A549 (cell line): ENCODE data around the gene GNAO1. TPM values are rescaled to one million over a fixed set of nuclear protein-coding genes. Genes with fewer than 3 reads are reported as not detected.

Source experiments
- ATAC-seq, 2 experiments: fragments of 200-7000 bp in 1 of 2; fragments of >200 bp in 1 of 2; cut with Nextera tagmentation in 1 of 2; cut with Tn5 transposase in 1 of 2; 3 replicates each; pipeline versions ENCODE4 v1.8.0 to v1.9.1; 2018 to 2020; ENCODE audit warnings: mild to moderate bottlenecking in 1 of 2, moderate library complexity in 1 of 2
- CTCF ChIA-PET: fragments of 300-600 bp; sonication (Branson Sonifier 250); formaldehyde crosslinking; extraction: SDS; loops from one replicate; lab custom pipeline; 2021; ENCODE audit warnings: antibody characterized with exemption, inconsistent platforms; lab: Yijun Ruan, JAX
- POLR2A ChIA-PET: fragments of 350-600 bp; formaldehyde crosslinking; extraction: SDS; loops from one replicate; lab custom pipeline; 2021; ENCODE audit warnings: antibody characterized with exemption, inconsistent platforms; lab: Yijun Ruan, JAX
- DNase-seq, 2 experiments: peaks; one replicate each; pipeline versions ENCODE4 v3.0.0 to v3.0.0-alpha.2; 2011 to 2016; ENCODE audit warnings: low read depth in 1 of 2, low spot score in 1 of 2
- FAIRE-seq: peaks from 2 replicates; lab custom pipeline; 2011; peaks lifted over from hg19 to GRCh38; lab: Jason Lieb, UNC
- H3K27ac ChIP-seq, 2 experiments: fragments of >200 bp; sonication (Bioruptor Twin); formaldehyde crosslinking; 3 replicates each; pipeline ENCODE4 v1.5.1; 2016 to 2017
- H3K4me1 ChIP-seq: fragments of >200 bp; sonication (Bioruptor Twin); formaldehyde crosslinking; 3 replicates; pipeline ENCODE4 v1.6.1; 2016
- H3K4me2 ChIP-seq: fragments of >200 bp; sonication (Bioruptor Twin); formaldehyde crosslinking; 3 replicates; pipeline ENCODE4 v1.6.1; 2016
- H3K4me3 ChIP-seq: fragments of >200 bp; sonication (Bioruptor Twin); formaldehyde crosslinking; 3 replicates; pipeline ENCODE4 v1.5.1; 2016
- H3K9me3 ChIP-seq: fragments of >200 bp; sonication (Bioruptor Twin); formaldehyde crosslinking; 3 replicates; pipeline ENCODE4 v1.6.1; 2016
- BHLHE40 ChIP-seq: IDR thresholded peaks from 2 replicates; pipeline ENCODE4 v1.6.1; 2012; ENCODE audit warnings: low read depth, low read length, inconsistent platforms
- EHF ChIP-seq: fragments of 250-450 bp; sonication (Bioruptor Pico); IDR thresholded peaks from 2 replicates; pipeline ENCODE4 v1.5.0; 2020; ENCODE audit warnings: mild to moderate bottlenecking
- FOXS1 ChIP-seq: fragments of 250-450 bp; sonication (Bioruptor Pico); IDR thresholded peaks from 2 replicates; pipeline ENCODE4 v1.5.0; 2020; ENCODE audit warnings: mild to moderate bottlenecking, moderate library complexity
- HDAC2 ChIP-seq: fragments of 200-600 bp; sonication (generic); IDR thresholded peaks from 2 replicates; pipeline ENCODE4 v1.6.1; 2016
- HEYL ChIP-seq: fragments of 250-450 bp; sonication (Bioruptor Pico); IDR thresholded peaks from 2 replicates; pipeline ENCODE4 v1.8.0; 2021; ENCODE audit warnings: mild to moderate bottlenecking, moderate library complexity
- HOXB13 ChIP-seq: fragments of 250-450 bp; sonication (Bioruptor Pico); IDR thresholded peaks from 2 replicates; pipeline ENCODE4 v1.5.0; 2020; ENCODE audit warnings: low read depth, mild to moderate bottlenecking, moderate library complexity
- HOXB5 ChIP-seq: fragments of 250-450 bp; sonication (Bioruptor Pico); IDR thresholded peaks from 2 replicates; pipeline ENCODE4 v1.5.0; 2020; ENCODE audit warnings: mild to moderate bottlenecking, moderate library complexity
- JUN ChIP-seq, 2 experiments: fragments of >200 bp; sonication (Bioruptor Twin); formaldehyde crosslinking; IDR thresholded peaks; 2 replicates in 1 of 2; 3 replicates in 1 of 2; pipeline ENCODE4 v1.6.1; 2016 to 2017
- KDM5A ChIP-seq: fragments of 200-600 bp; sonication (generic); IDR thresholded peaks from 2 replicates; pipeline ENCODE4 v1.6.1; 2016; ENCODE audit warnings: antibody characterized with exemption, mild to moderate bottlenecking
- MYC ChIP-seq: IDR thresholded peaks from 2 replicates; pipeline ENCODE4 v1.6.1; 2012; ENCODE audit warnings: mild to moderate bottlenecking, inconsistent platforms, low read length, improper control_type of control experiment, borderline replicate concordance
- NFE2L2 ChIP-seq: fragments of 150-350 bp; conservative IDR thresholded peaks from 2 replicates; pipeline ENCODE4 v1.6.1; 2014; ENCODE audit warnings: low read length
- RARB ChIP-seq: fragments of 250-450 bp; sonication (Bioruptor Pico); IDR thresholded peaks from 2 replicates; pipeline ENCODE4 v1.8.0; 2021; ENCODE audit warnings: mild to moderate bottlenecking, moderate library complexity
- RCOR1 ChIP-seq: fragments of 150-350 bp; IDR thresholded peaks from 2 replicates; pipeline ENCODE4 v1.6.1; 2014; ENCODE audit warnings: antibody characterized with exemption, low read length, low read depth
- RNF2 ChIP-seq: fragments of 200-600 bp; sonication (generic); IDR thresholded peaks from 2 replicates; pipeline ENCODE4 v1.6.1; 2016; ENCODE audit warnings: low read depth, mild to moderate bottlenecking, antibody characterized with exemption, moderate library complexity, borderline replicate concordance
- SMC3 ChIP-seq: fragments of >200 bp; sonication (Bioruptor Twin); formaldehyde crosslinking; IDR thresholded peaks from 3 replicates; pipeline ENCODE4 v1.6.1; 2018; ENCODE audit warnings: inconsistent platforms
- TP53 ChIP-seq: fragments of 250-450 bp; sonication (Bioruptor Pico); IDR thresholded peaks from 2 replicates; pipeline ENCODE4 v1.5.0; 2021; ENCODE audit warnings: mild to moderate bottlenecking, moderate library complexity
- ZC3H11A ChIP-seq: fragments of 450-650 bp; IDR thresholded peaks from 2 replicates; pipeline ENCODE4 v1.6.1; 2014; ENCODE audit warnings: antibody characterized with exemption, mild to moderate bottlenecking
- ZFP36 ChIP-seq: fragments of 450-650 bp; IDR thresholded peaks from 2 replicates; pipeline ENCODE4 v1.6.1; 2014; ENCODE audit warnings: borderline replicate concordance; ENCODE audit not compliant: partially characterized antibody
- ZSCAN20 ChIP-seq: fragments of 250-450 bp; sonication (Bioruptor Pico); IDR thresholded peaks from 2 replicates; pipeline ENCODE4 v1.8.0; 2022; ENCODE audit warnings: mild to moderate bottlenecking, moderate library complexity
- WGBS: methylation state at CpG from one replicate; pipeline ENCODE4 v1.1.6; 2017; ENCODE audit errors: missing lambda C conversion rate; 5-methylcytosine and 5-hydroxymethylcytosine counted together
- polyA plus RNA-seq, 4 experiments: library from polyadenylated mRNA; depleted of rRNA in 3 of 4; stranded (reverse); fragments of >200 nt; fragmentation: RNase III in 1 of 4; extraction: RNeasy Plus Mini Kit Qiagen cat#74134 plus additional on column Dnase treatment in 1 of 4; gene quantifications; 2 replicates in 3 of 4; 3 replicates in 1 of 4; pipeline ENCODE4 v1.2.3, GENCODE V29; 2011 to 2017
- TF ChIP-seq, protein P1 (sequence below): fragments of >200 bp; sonication (Bioruptor Twin); formaldehyde crosslinking; IDR thresholded peaks from 3 replicates; pipeline ENCODE4 v1.6.1; 2016
- TF ChIP-seq, protein P2 (sequence below): fragments of 450-650 bp; IDR thresholded peaks from 2 replicates; pipeline ENCODE4 v1.6.1; 2014; ENCODE audit warnings: antibody characterized with exemption
- TF ChIP-seq, protein P3 (sequence below): IDR thresholded peaks from 2 replicates; pipeline ENCODE4 v1.6.1; 2012
- TF ChIP-seq, protein P4 (sequence below): IDR thresholded peaks from 2 replicates; pipeline ENCODE4 v1.6.1; 2012; ENCODE audit warnings: low read depth, borderline replicate concordance
- TF ChIP-seq, protein P5 (sequence below): IDR thresholded peaks from 2 replicates; pipeline ENCODE4 v1.6.1; 2012
- TF ChIP-seq, protein P6 (sequence below): fragments of 150-350 bp; IDR thresholded peaks from 2 replicates; pipeline ENCODE4 v1.6.1; 2014; ENCODE audit warnings: low read depth, mild to moderate bottlenecking, low read length

Gene GNAO1
- polyA plus RNA-seq, 2 of the 4 experiments (the other 2 are of a cell fraction) = 0.22 to 0.23 TPM

DNA sequence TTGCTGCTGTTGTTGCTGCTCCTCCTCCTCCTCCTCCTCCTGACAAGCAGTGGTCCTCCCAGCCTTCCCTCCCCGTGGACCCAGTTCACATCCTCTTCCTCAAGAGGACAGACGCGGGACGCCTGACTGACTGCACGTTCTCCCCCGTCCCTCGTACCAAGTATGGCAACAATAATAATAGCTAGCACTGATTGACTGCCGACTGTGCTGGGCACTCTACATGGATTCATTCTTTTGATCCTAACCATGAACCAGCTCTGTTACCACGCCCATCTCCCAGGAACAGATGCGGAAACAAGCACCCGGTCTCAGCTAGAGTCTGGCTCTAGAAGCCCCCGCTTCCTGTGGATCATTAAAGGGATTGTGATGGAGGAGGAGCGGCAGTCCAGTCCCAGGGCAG, 78.0 kb downstream of the GNAO1 start:
- WGBS = 75% methylated on average over 12 of the region's 13 CpGs
- Histone ChIP-seq H3K9me3 (0 out of 3 replicates have a peak, but pooled peaks cover 4% of the 10 kb centered on the region), H3K4me3 (no peak overlapping the region), H3K4me2 (no peak overlapping the region), H3K4me1 (no peaks in the 10 kb centered on the region), H3K27ac (no peak overlapping the region)
- DNase-seq (no peak), FAIRE-seq (no peak), ATAC-seq (no peak)
- ChIA-PET POLR2A (no interaction called here), CTCF (interaction anchor here (0.6 to 0.8 kb wide), 2 partner anchors 50 to 139 kb away, joined by 3 to 4 read pairs; no protein-coding TSS in a partner anchor)
- TF ChIP-seq EHF (CRISPR knock-in tag) = no peak
- TF ChIP-seq HOXB13 (CRISPR knock-in tag) = no peak

DNA sequence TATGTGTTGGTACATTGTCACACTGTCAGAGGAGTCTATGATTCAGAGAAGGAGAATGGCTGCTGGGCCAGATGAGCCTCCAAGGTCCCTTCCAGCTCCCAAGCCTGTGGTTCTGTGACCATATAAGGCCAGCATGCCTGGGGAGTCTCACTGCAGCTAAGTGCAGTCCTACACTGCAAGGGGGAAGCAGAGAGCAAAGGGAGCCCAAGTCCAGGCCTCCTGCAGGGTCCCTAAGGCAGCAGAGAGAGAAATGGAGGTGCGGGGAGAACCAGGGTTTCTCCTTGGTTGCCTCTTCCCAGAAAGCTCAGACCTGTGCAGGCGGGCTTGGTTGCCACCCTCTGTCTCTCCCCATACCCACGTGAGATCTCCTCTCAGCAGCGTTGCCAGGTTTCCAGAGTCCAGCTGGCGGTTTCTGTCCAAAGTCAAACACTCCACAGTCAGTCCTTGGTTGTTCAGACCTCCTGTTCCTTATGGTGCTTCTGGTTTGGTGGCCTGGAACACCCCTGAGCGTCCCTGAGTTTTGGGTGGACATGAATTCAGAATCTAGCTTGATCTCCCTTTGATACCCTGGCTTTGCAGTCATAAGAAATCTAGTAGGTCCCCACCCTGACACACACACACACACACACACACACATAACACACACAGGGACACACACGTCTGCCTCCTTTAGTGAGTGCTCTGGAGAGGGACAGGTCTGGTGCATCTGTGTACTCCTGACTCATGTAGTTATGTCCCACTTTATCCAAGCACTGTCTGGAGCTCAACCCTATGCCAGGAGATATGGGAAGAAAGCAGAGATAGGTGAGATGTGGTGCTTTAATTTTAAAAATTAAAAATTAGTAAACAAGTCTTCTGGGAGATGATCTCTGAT, 78.8 kb downstream of the GNAO1 start:
- no peaks in the 10 kb centered on the region for H3K4me1 ChIP-seq
- H3K27ac ChIP-seq = no peak overlapping the region
- no peak overlapping the region for H3K4me2 ChIP-seq
- WGBS = 26% methylated on average over 6 of the region's 7 CpGs
- DNase-seq (peak in 1 of 2 experiments; percentile 31), ATAC-seq (peak; percentile 65 to 85), FAIRE-seq (no peak)
- POLR2A ChIA-PET = no interaction called here
- TF ChIP-seq, protein P1, sequence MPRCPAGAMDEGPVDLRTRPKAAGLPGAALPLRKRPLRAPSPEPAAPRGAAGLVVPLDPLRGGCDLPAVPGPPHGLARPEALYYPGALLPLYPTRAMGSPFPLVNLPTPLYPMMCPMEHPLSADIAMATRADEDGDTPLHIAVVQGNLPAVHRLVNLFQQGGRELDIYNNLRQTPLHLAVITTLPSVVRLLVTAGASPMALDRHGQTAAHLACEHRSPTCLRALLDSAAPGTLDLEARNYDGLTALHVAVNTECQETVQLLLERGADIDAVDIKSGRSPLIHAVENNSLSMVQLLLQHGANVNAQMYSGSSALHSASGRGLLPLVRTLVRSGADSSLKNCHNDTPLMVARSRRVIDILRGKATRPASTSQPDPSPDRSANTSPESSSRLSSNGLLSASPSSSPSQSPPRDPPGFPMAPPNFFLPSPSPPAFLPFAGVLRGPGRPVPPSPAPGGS = no peak
- no peak for TF ChIP-seq MYC
- TF ChIP-seq HOXB5 (CRISPR knock-in tag) = no peak
- no peak for TF ChIP-seq NFE2L2
- no peak for TF ChIP-seq HOXB13 (CRISPR knock-in tag)
- TF ChIP-seq, protein P2, sequence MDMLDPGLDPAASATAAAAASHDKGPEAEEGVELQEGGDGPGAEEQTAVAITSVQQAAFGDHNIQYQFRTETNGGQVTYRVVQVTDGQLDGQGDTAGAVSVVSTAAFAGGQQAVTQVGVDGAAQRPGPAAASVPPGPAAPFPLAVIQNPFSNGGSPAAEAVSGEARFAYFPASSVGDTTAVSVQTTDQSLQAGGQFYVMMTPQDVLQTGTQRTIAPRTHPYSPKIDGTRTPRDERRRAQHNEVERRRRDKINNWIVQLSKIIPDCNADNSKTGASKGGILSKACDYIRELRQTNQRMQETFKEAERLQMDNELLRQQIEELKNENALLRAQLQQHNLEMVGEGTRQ = no peak
- TF ChIP-seq RARB (CRISPR knock-in tag) = no peak
- TF ChIP-seq, protein P3, sequence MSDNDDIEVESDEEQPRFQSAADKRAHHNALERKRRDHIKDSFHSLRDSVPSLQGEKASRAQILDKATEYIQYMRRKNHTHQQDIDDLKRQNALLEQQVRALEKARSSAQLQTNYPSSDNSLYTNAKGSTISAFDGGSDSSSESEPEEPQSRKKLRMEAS = no peak
- TF ChIP-seq RNF2 = no peak
- no peak for TF ChIP-seq SMC3
- no peak for TF ChIP-seq HEYL (CRISPR knock-in tag)
- TF ChIP-seq, protein P4, sequence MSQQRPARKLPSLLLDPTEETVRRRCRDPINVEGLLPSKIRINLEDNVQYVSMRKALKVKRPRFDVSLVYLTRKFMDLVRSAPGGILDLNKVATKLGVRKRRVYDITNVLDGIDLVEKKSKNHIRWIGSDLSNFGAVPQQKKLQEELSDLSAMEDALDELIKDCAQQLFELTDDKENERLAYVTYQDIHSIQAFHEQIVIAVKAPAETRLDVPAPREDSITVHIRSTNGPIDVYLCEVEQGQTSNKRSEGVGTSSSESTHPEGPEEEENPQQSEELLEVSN = no peak
- TF ChIP-seq TP53 = no peak
- TF ChIP-seq BHLHE40 = no peak
- no peak for TF ChIP-seq HDAC2
- TF ChIP-seq, protein P5, sequence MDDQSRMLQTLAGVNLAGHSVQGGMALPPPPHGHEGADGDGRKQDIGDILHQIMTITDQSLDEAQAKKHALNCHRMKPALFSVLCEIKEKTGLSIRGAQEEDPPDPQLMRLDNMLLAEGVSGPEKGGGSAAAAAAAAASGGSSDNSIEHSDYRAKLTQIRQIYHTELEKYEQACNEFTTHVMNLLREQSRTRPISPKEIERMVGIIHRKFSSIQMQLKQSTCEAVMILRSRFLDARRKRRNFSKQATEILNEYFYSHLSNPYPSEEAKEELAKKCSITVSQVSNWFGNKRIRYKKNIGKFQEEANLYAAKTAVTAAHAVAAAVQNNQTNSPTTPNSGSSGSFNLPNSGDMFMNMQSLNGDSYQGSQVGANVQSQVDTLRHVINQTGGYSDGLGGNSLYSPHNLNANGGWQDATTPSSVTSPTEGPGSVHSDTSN = no peak
- TF ChIP-seq RCOR1 = no peak
- CTCF ChIA-PET = interaction anchor here (0.6 to 0.8 kb wide), 2 partner anchors 49 to 287 kb away, joined by 3 to 4 read pairs; no protein-coding TSS in a partner anchor
- 0 out of 3 replicates have a peak, but pooled peaks cover 5% of the 10 kb centered on the region for H3K9me3 ChIP-seq
- H3K4me3 ChIP-seq = no peak overlapping the region

DNA sequence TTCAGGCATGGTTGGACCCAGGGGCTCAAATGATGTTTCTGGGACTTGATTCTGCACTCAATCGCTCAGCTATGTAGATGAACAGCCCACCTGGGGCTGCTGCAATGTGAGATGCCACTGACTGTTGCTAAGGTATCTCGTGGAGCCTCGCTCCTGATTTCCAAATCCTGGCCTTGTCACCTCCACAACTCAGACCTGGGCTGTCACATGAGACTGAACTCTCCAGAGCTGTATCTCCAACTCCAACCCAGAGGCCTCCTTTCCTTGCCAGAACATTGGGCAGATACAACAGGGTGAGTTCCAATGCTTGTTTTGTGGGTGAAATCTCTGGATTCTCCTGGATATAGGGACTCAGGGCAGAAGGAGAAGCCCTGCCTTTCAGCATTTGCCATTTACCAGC, 79.5 kb downstream of the GNAO1 start:
- TF ChIP-seq, protein P6, sequence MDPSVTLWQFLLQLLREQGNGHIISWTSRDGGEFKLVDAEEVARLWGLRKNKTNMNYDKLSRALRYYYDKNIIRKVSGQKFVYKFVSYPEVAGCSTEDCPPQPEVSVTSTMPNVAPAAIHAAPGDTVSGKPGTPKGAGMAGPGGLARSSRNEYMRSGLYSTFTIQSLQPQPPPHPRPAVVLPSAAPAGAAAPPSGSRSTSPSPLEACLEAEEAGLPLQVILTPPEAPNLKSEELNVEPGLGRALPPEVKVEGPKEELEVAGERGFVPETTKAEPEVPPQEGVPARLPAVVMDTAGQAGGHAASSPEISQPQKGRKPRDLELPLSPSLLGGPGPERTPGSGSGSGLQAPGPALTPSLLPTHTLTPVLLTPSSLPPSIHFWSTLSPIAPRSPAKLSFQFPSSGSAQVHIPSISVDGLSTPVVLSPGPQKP = no peak
- TF ChIP-seq KDM5A = no peak
- TF ChIP-seq JUN (IDR thresholded peaks at IDR 0.05) = no peak
- TF ChIP-seq ZSCAN20 = no peak
- no peak for TF ChIP-seq NFE2L2
- no peak for TF ChIP-seq FOXS1 (CRISPR knock-in tag)
- TF ChIP-seq HEYL (CRISPR knock-in tag) = no peak
- no peak for TF ChIP-seq ZC3H11A
- TF ChIP-seq, protein P1 = no peak
- TF ChIP-seq ZFP36 = no peak
- FAIRE-seq (no peak), ATAC-seq (no peak), DNase-seq (no peak)
- Histone ChIP-seq H3K4me3 (no peak overlapping the region), H3K9me3 (0 out of 3 replicates have a peak, but pooled peaks cover 5% of the 10 kb centered on the region), H3K4me1 (no peaks in the 10 kb centered on the region), H3K4me2 (no peak overlapping the region), H3K27ac (no peak overlapping the region)
- CTCF ChIA-PET = interaction anchor here (1.5 kb wide), 1 partner anchor 12 kb away, joined by 3 read pairs; no protein-coding TSS in a partner anchor
- POLR2A ChIA-PET = no interaction called here
- WGBS = 32% methylated on average over 3 of the region's 3 CpGs
